Neural progenitor cell (in vitro differentiated cells): ENCODE measurements around the gene N4BP2. TPM values are rescaled to one million over a fixed set of nuclear protein-coding genes. Genes with fewer than 3 reads are reported as not detected.

Experiments
- DNase-seq: peaks from one replicate; pipeline ENCODE4 v3.0.0-alpha.2; 2016; ENCODE audit warnings: low spot score
- H2AFZ ChIP-seq: fragments of 200-600 bp; sonication (generic); replicated peaks from 2 replicates; pipeline ENCODE4 v1.6.1; 2016; ENCODE audit warnings: antibody characterized with exemption
- H3F3A ChIP-seq: fragments of 200-600 bp; sonication (generic); 2 replicates; pipeline ENCODE4 v1.6.1; 2016; ENCODE audit warnings: antibody characterized with exemption, low read depth
- H3K27ac ChIP-seq: fragments of 200-600 bp; sonication (generic); 2 replicates; pipeline ENCODE4 v1.5.1; 2016; ENCODE audit warnings: mild to moderate bottlenecking
- H3K27me3 ChIP-seq: fragments of 200-600 bp; sonication (generic); 2 replicates; pipeline ENCODE4 v1.6.1; 2016; ENCODE audit warnings: mild to moderate bottlenecking, moderate library complexity
- H3K36me3 ChIP-seq: fragments of 200-600 bp; sonication (generic); 2 replicates; pipeline ENCODE4 v1.5.1; 2016
- H3K4me1 ChIP-seq: fragments of 200-600 bp; sonication (generic); 2 replicates; pipeline ENCODE4 v1.6.1; 2016; ENCODE audit warnings: mixed run types
- H3K4me2 ChIP-seq: fragments of 200-600 bp; sonication (generic); 2 replicates; pipeline ENCODE4 v1.6.1; 2016
- H3K4me3 ChIP-seq: fragments of 200-600 bp; sonication (generic); 2 replicates; pipeline ENCODE4 v1.5.1; 2016
- H3K79me2 ChIP-seq: fragments of 200-600 bp; sonication (generic); 2 replicates; pipeline ENCODE4 v1.6.1; 2016; ENCODE audit warnings: low read depth
- H3K9ac ChIP-seq: fragments of 200-600 bp; sonication (generic); 2 replicates; pipeline ENCODE4 v1.6.1; 2016
- H3K9me3 ChIP-seq: fragments of 200-600 bp; sonication (generic); 2 replicates; pipeline ENCODE4 v1.5.1; 2016; ENCODE audit warnings: low read depth
- H4K20me1 ChIP-seq: fragments of 200-600 bp; sonication (generic); 2 replicates; pipeline ENCODE4 v1.6.1; 2016; ENCODE audit warnings: low read depth
- H3K27ac Mint-ChIP-seq: 3 replicates; pipeline ENCODE4 v1.8.0; 2021; ENCODE audit warnings: mixed read lengths
- H3K27me3 Mint-ChIP-seq: 2 replicates; pipeline ENCODE4 v1.8.0; 2022; ENCODE audit warnings: low read depth, mild to moderate bottlenecking, inconsistent platforms, moderate library complexity, mixed read lengths; ENCODE audit not compliant: insufficient read depth
- H3K36me3 Mint-ChIP-seq: 3 replicates; pipeline ENCODE4 v1.8.0; 2021; ENCODE audit warnings: mixed read lengths
- H3K4me1 Mint-ChIP-seq: 3 replicates; pipeline ENCODE4 v1.8.0; 2021; ENCODE audit warnings: mixed read lengths
- H3K4me3 Mint-ChIP-seq: 3 replicates; pipeline ENCODE4 v1.8.0; 2021; ENCODE audit warnings: mild to moderate bottlenecking, moderate library complexity, mixed read lengths
- H3K9me3 Mint-ChIP-seq: 3 replicates; pipeline ENCODE4 v1.8.0; 2020; ENCODE audit warnings: mixed read lengths
- CTCF ChIP-seq: fragments of 200-600 bp; sonication (generic); IDR thresholded peaks from 2 replicates; pipeline ENCODE4 v1.5.1; 2017; ENCODE audit warnings: antibody characterized with exemption, mild to moderate bottlenecking
- EZH2 ChIP-seq: fragments of 200-600 bp; sonication (generic); IDR thresholded peaks from 2 replicates; pipeline ENCODE4 v1.6.1; 2017; ENCODE audit warnings: antibody characterized with exemption, mild to moderate bottlenecking, moderate library complexity
- EZH2phosphoT487 ChIP-seq: fragments of 200-600 bp; sonication (generic); IDR thresholded peaks from 2 replicates; pipeline ENCODE4 v1.6.1; 2017; ENCODE audit warnings: antibody characterized with exemption
- total RNA-seq: library from RNA; depleted of rRNA; stranded (reverse); fragments of >200 nt; gene quantifications from 2 replicates; pipeline ENCODE4 v1.2.3, GENCODE V29; 2015; ENCODE audit warnings: low replicate concordance

N4BP2 gene
- total RNA-seq, 1 donor from 2014 or later: 80.9 TPM

GRCh38 chr4:40186665-40187014 is 130.0 kb downstream of the N4BP2 start:
- no peak overlapping the region for H3K27ac Mint-ChIP-seq
- no peak for DNase-seq
- no peaks in the 10 kb centered on the region for H3K27me3 Mint-ChIP-seq
- H3K4me1 ChIP-seq: peaks cover 16% of the 10 kb centered on the region
- no peaks in the 10 kb centered on the region for H3K9me3 ChIP-seq
- H3K27ac ChIP-seq: no peak overlapping the region
- TF ChIP-seq CTCF: no peak
- no peak for TF ChIP-seq EZH2
- no peak for TF ChIP-seq EZH2phosphoT487
- H3K4me1 Mint-ChIP-seq: peaks cover 20% of the 10 kb centered on the region
- no peaks in the 10 kb centered on the region for H3K36me3 ChIP-seq
- H3K4me3 Mint-ChIP-seq: no peak overlapping the region
- H3K27me3 ChIP-seq: no peaks in the 10 kb centered on the region
- no peaks in the 10 kb centered on the region for H3K36me3 Mint-ChIP-seq
- H3K79me2 ChIP-seq: no peaks in the 10 kb centered on the region
- no peak overlapping the region for H3K4me2 ChIP-seq
- H3K9me3 Mint-ChIP-seq: no peaks in the 10 kb centered on the region
- H4K20me1 ChIP-seq: no peaks in the 10 kb centered on the region
- H2AFZ ChIP-seq: no peak overlapping the region
- H3K9ac ChIP-seq: no peak overlapping the region
- no peak overlapping the region for H3K4me3 ChIP-seq
- H3F3A ChIP-seq: peaks cover 4% of the 10 kb centered on the region

- H3K9me3 ChIP-seq: no peaks in the 10 kb centered on the region
- no peaks in the 10 kb centered on the region for H3K9me3 Mint-ChIP-seq
- H3K27me3 Mint-ChIP-seq: no peaks in the 10 kb centered on the region
- no peaks in the 10 kb centered on the region for H4K20me1 ChIP-seq
- H3K4me3 ChIP-seq: no peak overlapping the region
- no peak overlapping the region for H3K4me3 Mint-ChIP-seq
- no peaks in the 10 kb centered on the region for H3K36me3 Mint-ChIP-seq
- H3K9ac ChIP-seq: no peak overlapping the region
- H3K27ac Mint-ChIP-seq: no peak overlapping the region
- H2AFZ ChIP-seq: no peak overlapping the region
- no peaks in the 10 kb centered on the region for H3K36me3 ChIP-seq
- H3K79me2 ChIP-seq: no peaks in the 10 kb centered on the region
- peaks cover 4% of the 10 kb centered on the region for H3F3A ChIP-seq
- H3K4me1 Mint-ChIP-seq: peaks cover 22% of the 10 kb centered on the region
- H3K27me3 ChIP-seq: no peaks in the 10 kb centered on the region
- no peak overlapping the region for H3K4me2 ChIP-seq
- H3K4me1 ChIP-seq: peaks cover 24% of the 10 kb centered on the region
- DNase-seq: no peak
- H3K27ac ChIP-seq: no peak overlapping the region
- TF ChIP-seq CTCF: no peak
- TF ChIP-seq EZH2: no peak
- TF ChIP-seq EZH2phosphoT487: no peak
Measured at GRCh38 chr4:40187386-40187906, 130.8 kb downstream of the N4BP2 start.

- H3K9ac ChIP-seq: no peak overlapping the region
- H3F3A ChIP-seq: peaks cover 13% of the 10 kb centered on the region
- H3K4me3 ChIP-seq: no peak overlapping the region
- H3K27me3 ChIP-seq: no peaks in the 10 kb centered on the region
- DNase-seq: no peak
- peaks cover 39% of the 10 kb centered on the region for H3K4me1 ChIP-seq
- no peaks in the 10 kb centered on the region for H3K27me3 Mint-ChIP-seq
- H3K4me3 Mint-ChIP-seq: no peak overlapping the region
- no peaks in the 10 kb centered on the region for H3K9me3 ChIP-seq
- H3K36me3 Mint-ChIP-seq: no peaks in the 10 kb centered on the region
- no peak overlapping the region for H3K27ac ChIP-seq
- TF ChIP-seq EZH2phosphoT487 (no peak), EZH2 (no peak), CTCF (no peak)
- no peaks in the 10 kb centered on the region for H3K9me3 Mint-ChIP-seq
- H2AFZ ChIP-seq: no peak overlapping the region
- H3K36me3 ChIP-seq: no peaks in the 10 kb centered on the region
- H3K4me1 Mint-ChIP-seq: peaks cover 44% of the 10 kb centered on the region
- no peaks in the 10 kb centered on the region for H4K20me1 ChIP-seq
- H3K27ac Mint-ChIP-seq: no peak overlapping the region
- H3K79me2 ChIP-seq: no peaks in the 10 kb centered on the region
- H3K4me2 ChIP-seq: no peak overlapping the region
Measured at GRCh38 chr4:40190019-40190418, 133.4 kb downstream of the N4BP2 start.
